Peyer's patch (tissue), 4 donors: Measurements from ENCODE around the gene DOK6. TPM values are rescaled to one million over a fixed set of nuclear protein-coding genes. Genes with fewer than 3 reads are reported as not detected.

Experiments used
- DNase-seq, 3 donors: peaks; one replicate each; pipeline ENCODE4 v3.0.0-alpha.2; 2017 to 2019
- H3K27ac ChIP-seq, 4 donors: fragments of 200-600 bp; sonication (generic); one replicate each; pipeline ENCODE4 v1.5.1; 2016 to 2019
- H3K27me3 ChIP-seq, 2 donors: fragments of 200-600 bp; sonication (generic); one replicate each; pipeline ENCODE4 v1.5.1; 2019
- H3K36me3 ChIP-seq, 3 donors: fragments of 200-600 bp; sonication (generic); one replicate each; pipeline ENCODE4 v1.5.1; 2016 to 2019
- H3K4me1 ChIP-seq, 4 donors: fragments of 200-600 bp; sonication (generic); one replicate each; pipeline ENCODE4 v1.5.1; 2016 to 2019
- H3K4me3 ChIP-seq, 4 donors: fragments of 200-600 bp; sonication (generic); 1 replicate in 3 of 4; 2 replicates in 1 of 4; pipeline ENCODE4 v1.5.1; 2016 to 2019; ENCODE audit warnings: mild to moderate bottlenecking in 1 of 4
- H3K9me3 ChIP-seq, 4 donors: fragments of 200-600 bp; sonication (generic); one replicate each; pipeline ENCODE4 v1.5.1; 2016 to 2019; ENCODE audit warnings: mild to moderate bottlenecking in 1 of 4
- CTCF ChIP-seq, 6 experiments: fragments of 450-650 bp in 4 of 6; fragments of 200-600 bp in 2 of 6; sonication (generic) in 1 of 6; IDR thresholded peaks; one replicate each; pipeline ENCODE4 v1.5.1; 2017 to 2019; ENCODE audit warnings: antibody characterized with exemption in 6 of 6, mild to moderate bottlenecking in 3 of 6, moderate library complexity in 1 of 6
- POLR2A ChIP-seq, 2 donors: fragments of 450-650 bp; IDR thresholded peaks; one replicate each; pipeline ENCODE4 v1.5.1; 2017; ENCODE audit warnings: antibody characterized with exemption in 2 of 2, mild to moderate bottlenecking in 2 of 2, moderate library complexity in 2 of 2
- total RNA-seq, 4 donors: library from RNA; depleted of rRNA; stranded (reverse); fragments of >200 nt; gene quantifications; one replicate each; pipeline ENCODE4 v1.1.0, GENCODE V29; 2016

The DOK6 gene
- total RNA-seq, 4 donors from 2014 or later: 0.13 to 5.2 (median 0.50) TPM

GRCh38 chr18:69866212-69866611, 465.5 kb downstream of the DOK6 start:
- no peak for DNase-seq
- H3K4me1 ChIP-seq: no peaks in the 10 kb centered on the region
- H3K27ac ChIP-seq: no peak overlapping the region
- no peaks in the 10 kb centered on the region for H3K27me3 ChIP-seq
- H3K4me3 ChIP-seq: no peak overlapping the region
- no peaks in the 10 kb centered on the region for H3K36me3 ChIP-seq
- TF ChIP-seq CTCF (IDR thresholded peaks at IDR 0.05) (no peak), POLR2A (IDR thresholded peaks at IDR 0.05) (no peak)
- H3K9me3 ChIP-seq: no peaks in the 10 kb centered on the region

DNA sequence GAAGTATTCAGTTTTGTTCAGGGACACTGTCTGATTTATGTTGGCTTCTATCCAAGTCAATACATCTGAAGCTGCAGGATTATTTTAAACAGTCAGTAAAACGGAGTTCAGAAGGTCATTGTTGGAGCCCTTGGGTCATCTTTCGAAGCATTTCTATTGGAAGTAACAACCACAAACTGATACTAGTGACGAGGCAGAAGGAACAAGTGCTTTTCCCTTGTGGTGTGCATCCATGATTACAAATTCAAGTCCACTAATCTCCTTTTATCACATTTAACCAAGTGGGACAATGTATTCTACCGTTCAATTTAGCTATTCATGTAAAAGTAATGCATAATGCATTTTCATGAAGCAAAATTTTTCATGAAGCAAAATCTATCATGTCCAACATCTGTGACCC, 470.0 kb downstream of the DOK6 start:
- no peak overlapping the region for H3K27ac ChIP-seq
- no peak for TF ChIP-seq CTCF (IDR thresholded peaks at IDR 0.05)
- TF ChIP-seq POLR2A (IDR thresholded peaks at IDR 0.05): no peak
- no peak overlapping the region for H3K4me3 ChIP-seq
- H3K4me1 ChIP-seq: no peaks in the 10 kb centered on the region
- DNase-seq: no peak
- H3K36me3 ChIP-seq: no peaks in the 10 kb centered on the region
- H3K9me3 ChIP-seq: no peaks in the 10 kb centered on the region
- no peaks in the 10 kb centered on the region for H3K27me3 ChIP-seq

DNA sequence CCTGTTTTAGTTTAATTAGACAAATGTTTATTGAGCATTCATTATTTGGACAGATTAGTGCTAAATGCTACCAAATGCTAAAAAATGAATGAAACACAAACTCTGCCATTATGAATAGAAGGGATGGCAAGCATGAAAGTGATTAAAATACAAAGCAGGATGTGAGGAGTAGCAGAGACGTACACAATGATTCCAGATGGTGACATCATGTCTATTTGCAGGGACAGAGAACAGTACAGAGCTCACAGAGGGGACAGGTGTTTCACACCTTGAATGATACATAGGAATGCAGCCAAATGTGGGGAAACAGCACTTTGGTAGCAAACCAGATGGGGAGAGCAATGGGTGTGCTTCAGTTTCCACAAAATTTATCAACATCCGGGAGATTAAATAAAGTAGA, 470.7 kb downstream of the DOK6 start:
- H3K27me3 ChIP-seq: no peaks in the 10 kb centered on the region
- H3K4me1 ChIP-seq: no peaks in the 10 kb centered on the region
- H3K9me3 ChIP-seq: no peaks in the 10 kb centered on the region
- H3K36me3 ChIP-seq: no peaks in the 10 kb centered on the region
- TF ChIP-seq CTCF (IDR thresholded peaks at IDR 0.05) (no peak), POLR2A (IDR thresholded peaks at IDR 0.05) (no peak)
- no peak for DNase-seq
- H3K4me3 ChIP-seq: no peak overlapping the region
- H3K27ac ChIP-seq: no peak overlapping the region

DNA sequence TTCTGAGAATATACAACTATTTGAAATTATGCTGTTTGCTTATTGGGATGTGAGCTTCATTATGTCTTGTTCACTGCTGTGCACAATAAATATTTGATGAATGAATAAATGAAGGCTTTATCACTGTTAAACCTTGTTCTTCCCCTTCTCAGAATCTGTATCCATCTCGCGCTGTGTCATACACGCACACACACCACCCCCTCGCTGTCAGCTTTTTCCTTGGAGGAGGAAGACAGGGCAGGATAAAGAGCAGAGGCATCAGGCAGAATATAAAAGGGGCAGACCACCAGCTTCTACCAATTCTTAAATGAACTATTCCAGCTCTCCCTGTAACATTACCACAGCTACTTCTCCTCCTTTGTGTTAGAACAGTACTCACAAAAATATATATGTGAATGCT, 472.0 kb downstream of the DOK6 start:
- Histone ChIP-seq H3K4me3 (no peak overlapping the region), H3K9me3 (no peaks in the 10 kb centered on the region), H3K4me1 (no peaks in the 10 kb centered on the region), H3K36me3 (no peaks in the 10 kb centered on the region), H3K27ac (no peak overlapping the region), H3K27me3 (no peaks in the 10 kb centered on the region)
- DNase-seq: no peak
- no peak for TF ChIP-seq CTCF (IDR thresholded peaks at IDR 0.05)
- TF ChIP-seq POLR2A (IDR thresholded peaks at IDR 0.05): no peak

GRCh38 chr18:69874058-69874457, 473.4 kb downstream of the DOK6 start:
- Histone ChIP-seq H3K4me1 (no peaks in the 10 kb centered on the region), H3K4me3 (no peak overlapping the region), H3K9me3 (no peaks in the 10 kb centered on the region), H3K36me3 (no peaks in the 10 kb centered on the region), H3K27me3 (no peaks in the 10 kb centered on the region), H3K27ac (no peak overlapping the region)
- no peak for DNase-seq
- TF ChIP-seq CTCF (IDR thresholded peaks at IDR 0.05) (no peak), POLR2A (IDR thresholded peaks at IDR 0.05) (no peak)

DNA sequence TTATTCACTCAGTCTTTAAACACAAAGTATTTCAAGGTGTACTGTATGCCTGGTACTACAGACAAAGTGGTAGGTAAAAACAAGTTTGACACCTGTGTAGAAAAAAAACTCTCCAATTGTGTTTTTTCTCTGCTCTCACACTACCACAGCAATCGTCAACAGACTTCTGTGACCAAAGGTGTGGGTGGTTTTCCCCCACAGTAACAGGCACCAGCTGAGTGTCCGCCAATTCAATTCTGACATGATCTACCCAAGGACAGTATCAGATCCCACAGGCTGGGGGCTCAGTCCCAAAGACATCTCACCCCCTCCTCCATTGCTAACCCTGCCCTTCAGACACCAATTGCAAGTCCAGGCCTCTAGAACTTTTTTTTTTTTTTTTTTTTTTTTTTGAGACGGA, 475.8 kb downstream of the DOK6 start:
- Histone ChIP-seq H3K4me1 (no peaks in the 10 kb centered on the region), H3K27ac (no peak overlapping the region), H3K9me3 (no peaks in the 10 kb centered on the region), H3K4me3 (no peak overlapping the region), H3K27me3 (no peaks in the 10 kb centered on the region), H3K36me3 (no peaks in the 10 kb centered on the region)
- DNase-seq: no peak
- TF ChIP-seq CTCF (IDR thresholded peaks at IDR 0.05): no peak
- TF ChIP-seq POLR2A (IDR thresholded peaks at IDR 0.05): no peak
